GM21619 (cell line): ENCODE data around the gene BCL6B.
A peak's percentile ranks its signal among the peaks of the same experiment; 100 is the strongest.
"Not testable (repeated sequence)": the region's sequence is repeated elsewhere in the genome, so short reads cannot be mapped to it uniquely, and the experiment has no call there.

Source experiments
- ATAC-seq: cut with Tn5 transposase; IDR thresholded peaks from one replicate; pipeline ENCODE4 v1.9.1; 2021; ENCODE audit not compliant: unreplicated experiment

BCL6B gene

DNA sequence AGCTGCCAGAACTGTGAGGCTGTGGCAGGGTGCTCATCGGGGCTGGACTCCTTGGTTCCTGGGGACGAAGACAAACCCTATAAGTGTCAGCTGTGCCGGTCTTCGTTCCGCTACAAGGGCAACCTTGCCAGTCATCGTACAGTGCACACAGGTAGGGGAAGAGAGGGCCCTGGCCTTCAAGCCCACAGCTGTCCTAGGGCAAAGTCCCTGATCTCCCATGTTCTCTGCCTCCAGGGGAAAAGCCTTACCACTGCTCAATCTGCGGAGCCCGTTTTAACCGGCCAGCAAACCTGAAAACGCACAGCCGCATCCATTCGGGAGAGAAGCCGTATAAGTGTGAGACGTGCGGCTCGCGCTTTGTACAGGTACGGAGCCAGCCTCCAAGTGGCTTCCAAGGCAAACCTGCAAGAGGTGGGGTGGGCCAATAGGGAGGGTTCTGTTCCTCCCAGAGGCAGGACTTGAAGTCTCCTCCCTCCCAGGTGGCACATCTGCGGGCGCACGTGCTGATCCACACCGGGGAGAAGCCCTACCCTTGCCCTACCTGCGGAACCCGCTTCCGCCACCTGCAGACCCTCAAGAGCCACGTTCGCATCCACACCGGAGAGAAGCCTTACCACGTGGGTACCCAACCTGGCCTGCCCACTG is 3.7 kb downstream of the BCL6B start:
- ATAC-seq, result no peak

DNA sequence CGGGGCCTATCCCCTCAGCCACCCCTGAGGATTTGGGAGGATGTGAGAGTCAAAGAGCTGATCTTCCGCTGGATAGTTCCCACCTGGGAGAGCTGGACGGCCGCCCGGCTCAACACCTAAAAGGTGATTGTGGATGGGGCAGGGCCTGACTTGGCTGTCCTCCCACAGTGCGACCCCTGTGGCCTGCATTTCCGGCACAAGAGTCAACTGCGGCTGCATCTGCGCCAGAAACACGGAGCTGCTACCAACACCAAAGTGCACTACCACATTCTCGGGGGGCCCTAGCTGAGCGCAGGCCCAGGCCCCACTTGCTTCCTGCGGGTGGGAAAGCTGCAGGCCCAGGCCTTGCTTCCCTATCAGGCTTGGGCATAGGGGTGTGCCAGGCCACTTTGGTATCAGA is 4.5 kb downstream of the BCL6B start:
- ATAC-seq, result no peak

DNA sequence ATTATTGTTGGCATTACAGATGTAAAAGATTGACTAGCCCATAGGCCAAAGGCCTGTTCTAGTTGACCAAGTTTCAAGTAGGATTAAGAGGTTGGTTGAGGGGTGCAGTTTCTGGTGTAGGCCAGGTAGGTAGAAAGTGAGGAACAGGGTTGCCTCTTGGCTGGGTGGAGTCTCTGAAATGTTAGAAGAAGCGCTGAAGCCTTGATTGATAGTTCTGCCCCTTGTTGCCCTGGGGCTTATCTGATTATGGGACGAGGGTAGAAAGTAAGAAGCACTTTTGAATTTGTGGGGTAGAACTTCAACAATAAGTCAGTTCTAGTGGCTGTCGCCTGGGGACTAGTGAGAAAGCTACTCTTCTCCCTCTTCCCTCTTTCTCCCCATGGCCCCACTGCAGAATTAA is 6.2 kb downstream of the BCL6B start:
- no peak for ATAC-seq

DNA sequence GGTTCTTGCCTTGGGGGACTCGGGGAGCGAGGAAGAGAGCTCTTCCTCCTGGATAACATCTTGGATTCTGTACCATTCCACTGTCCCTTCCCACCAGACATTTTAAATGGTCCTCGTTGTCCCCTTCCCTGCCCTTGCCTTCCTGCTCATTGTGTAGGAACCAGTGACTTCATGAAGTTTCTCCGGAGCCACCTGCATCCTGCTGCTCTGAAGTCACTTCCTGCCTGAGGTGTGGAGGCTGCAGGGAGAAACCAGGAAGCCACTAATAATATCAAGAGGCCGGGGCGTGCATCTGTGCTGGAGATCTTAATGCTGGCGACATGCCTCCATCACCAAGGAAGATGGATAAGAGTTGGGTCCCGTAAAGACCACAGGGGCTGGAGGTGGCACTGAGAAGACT is 6.8 kb downstream of the BCL6B start:
- ATAC-seq, result no peak

DNA sequence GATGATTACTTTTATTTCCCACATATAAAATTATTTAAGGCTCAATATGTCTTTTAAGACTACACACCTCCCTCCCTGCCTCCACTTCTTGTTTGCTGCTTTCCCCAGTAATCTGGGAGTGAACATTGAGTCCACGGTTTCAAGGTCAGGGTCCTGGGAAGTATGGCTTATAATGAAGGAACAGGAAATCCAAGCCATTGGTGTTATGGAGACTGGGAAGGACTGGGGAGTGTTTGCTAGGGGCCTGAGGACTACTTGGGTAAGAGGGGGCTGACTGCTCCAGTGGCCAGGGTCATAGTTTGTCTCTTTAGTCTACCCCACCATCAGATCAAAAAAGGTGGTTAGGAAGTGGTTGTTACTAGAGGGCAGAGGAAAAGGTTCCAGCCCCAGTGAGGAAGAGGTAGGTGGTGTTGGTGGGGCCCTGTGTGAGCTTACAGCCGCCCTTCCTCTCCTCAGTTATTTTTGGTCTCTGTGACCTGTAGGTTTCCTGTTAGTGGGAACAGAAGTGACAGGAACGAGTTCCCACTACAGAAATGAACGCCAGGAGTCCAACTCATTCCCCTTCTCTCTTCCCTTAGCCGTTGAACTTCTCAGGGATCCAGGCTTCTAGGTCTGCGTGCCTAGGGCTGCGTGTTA is 12.2 kb downstream of the BCL6B start:
- ATAC-seq, result peak; percentile 18

DNA sequence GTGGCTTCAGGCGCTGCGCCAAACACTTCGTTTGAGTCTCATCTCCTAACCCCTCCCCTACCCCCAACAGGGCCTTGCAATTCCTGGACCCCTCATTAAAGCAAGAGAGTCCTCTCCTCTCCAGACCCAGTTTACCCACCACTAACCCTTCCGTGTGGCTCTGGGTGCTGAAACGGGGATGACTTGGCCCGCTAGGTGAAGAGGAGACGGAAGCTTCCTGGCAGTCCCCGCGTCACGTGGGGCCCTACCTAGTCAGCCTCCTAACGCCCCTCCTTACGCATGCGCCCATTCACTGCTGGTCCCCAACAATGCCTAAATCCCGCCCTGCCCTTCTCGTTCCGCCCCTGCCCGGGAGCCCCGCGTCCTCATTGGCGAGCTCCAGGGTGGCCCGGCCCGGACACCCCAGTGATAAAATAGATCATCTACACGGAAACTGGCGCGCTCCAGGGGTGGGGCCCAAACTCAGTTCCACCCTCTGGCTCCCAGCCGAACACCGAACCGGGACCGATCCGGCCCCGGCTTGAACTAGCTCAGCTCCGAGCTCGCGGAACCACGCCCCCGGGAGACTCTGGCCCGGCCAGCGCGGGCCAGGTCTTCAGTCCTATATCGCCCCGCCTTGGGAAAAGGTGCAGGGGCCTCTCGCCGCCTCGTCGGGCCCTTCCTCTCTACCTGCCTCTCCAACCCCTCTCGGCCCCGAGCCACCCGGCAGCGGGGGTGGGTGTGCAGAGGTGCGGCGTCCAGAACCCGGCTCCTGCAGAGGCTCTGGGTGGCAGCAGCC is 12.9 kb downstream of the BCL6B start, which contains the start of gene SLC16A13:
Gene SLC16A13, plus strand, starts transcription at position 425 of the 778 bp plus-strand sequence. CDS start 368 bp downstream, outside the sequence.
- ATAC-seq, result peak; percentile 90

DNA sequence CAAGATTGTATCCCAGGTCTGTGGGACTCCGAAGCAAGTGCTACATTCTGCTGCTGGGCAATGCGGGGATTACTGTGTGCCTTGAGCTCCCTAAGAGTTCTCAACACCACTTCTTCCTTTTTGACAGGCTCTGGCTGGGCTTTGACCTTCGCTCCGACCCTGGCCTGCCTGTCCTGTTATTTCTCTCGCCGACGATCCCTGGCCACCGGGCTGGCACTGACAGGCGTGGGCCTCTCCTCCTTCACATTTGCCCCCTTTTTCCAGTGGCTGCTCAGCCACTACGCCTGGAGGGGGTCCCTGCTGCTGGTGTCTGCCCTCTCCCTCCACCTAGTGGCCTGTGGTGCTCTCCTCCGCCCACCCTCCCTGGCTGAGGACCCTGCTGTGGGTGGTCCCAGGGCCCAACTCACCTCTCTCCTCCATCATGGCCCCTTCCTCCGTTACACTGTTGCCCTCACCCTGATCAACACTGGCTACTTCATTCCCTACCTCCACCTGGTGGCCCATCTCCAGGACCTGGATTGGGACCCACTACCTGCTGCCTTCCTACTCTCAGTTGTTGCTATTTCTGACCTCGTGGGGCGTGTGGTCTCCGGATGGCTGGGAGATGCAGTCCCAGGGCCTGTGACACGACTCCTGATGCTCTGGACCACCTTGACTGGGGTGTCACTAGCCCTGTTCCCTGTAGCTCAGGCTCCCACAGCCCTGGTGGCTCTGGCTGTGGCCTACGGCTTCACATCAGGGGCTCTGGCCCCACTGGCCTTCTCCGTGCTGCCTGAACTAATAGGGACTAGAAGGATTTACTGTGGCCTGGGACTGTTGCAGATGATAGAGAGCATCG is 15.4 kb downstream of the BCL6B start:
- no peak for ATAC-seq

DNA sequence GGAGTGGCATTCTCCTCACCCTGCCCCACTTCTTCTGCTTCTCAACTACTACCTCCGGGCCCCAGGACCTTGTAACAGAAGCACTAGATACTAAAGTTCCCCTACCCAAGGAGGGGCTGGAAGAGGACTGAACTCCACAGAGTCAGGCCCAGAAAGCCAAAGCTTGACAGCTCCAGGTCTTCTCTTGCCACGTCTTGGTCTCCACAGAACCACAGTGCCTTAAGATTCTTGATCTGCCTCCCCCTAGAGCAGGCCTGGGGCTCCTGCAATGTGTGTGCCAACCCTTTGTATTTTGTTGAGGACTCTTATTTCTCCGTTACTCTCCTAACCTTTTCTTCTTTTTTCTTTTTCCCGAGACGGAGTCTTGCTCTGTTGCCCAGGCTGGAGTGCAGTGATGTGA is 17.0 kb downstream of the BCL6B start:
- ATAC-seq, result no peak

DNA sequence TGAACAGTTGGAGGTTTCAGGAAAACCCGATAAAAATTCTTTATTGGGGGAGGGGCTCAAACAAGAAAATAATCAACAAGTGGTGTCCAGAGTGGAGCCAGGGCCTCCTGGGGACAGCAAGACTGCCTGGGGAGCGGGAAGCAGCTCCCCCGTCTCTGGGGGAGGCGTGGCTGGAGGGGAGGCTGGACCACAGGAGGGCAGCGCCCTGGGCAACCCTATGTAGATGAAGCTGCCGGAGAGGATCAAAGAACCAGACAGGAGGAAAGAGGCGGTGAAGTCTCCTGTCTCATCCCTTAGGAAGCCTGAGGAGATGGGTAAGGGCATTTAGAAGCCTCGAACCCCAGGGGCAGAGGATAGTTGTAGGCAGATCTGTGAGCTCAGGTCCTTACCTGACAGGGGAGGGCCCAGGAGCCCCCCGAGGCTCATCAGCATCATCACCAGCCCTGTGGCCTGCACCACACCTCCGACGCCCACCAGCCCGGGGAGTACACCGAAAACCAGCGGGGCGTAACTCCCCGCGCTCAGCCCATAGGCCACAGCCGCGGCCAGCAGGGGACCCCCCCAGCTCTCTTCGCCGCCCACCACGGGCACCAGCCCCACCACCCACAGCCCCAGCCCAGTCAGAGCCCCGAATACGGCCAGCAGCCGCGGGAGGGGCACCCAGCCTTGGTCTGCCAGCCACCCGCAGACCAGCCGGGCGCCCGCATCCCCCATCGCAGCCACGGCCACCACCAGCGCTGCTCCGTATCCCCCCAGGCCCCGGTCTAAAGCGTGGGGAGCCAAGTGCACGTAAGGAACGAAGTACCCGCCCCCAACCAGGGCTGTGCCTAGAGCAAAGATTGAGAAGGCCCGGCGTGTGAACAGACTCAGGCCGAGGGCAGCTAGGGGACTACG is 19.0 kb downstream of the BCL6B start:
- ATAC-seq, result no peak

DNA sequence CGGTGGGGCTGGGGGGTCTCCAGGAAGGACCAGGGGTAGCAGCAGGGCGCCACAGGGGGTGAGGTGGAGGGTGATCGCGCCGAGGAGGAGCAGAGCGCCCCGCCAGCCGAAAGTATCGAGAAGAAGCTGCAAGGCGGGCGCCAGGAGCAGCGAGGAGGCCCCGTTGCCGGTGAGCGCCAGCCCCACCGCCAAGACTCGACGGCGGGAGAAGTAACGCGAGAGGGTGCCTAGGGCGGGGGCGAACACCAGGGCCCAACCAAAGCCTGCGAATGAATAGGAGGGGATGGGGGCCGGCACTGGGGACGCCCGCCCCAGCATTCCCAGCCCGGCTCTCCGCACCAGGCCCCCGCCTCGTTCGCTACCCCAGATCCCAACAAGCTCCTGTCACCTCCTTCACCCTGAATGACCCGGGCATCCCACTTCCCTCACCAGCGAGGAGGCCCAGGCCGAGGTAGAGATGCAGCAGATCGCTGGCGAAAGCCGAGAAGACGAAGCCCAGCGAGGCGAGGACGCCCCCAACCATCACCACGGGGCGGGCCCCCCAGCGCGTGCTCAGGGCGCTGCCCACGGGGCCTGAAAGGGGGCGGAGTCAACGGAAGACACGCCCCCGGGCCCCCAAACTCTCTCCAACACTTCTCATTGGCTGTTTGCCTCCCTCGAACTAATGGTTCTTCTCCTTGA is 19.8 kb downstream of the BCL6B start:
- no peak for ATAC-seq

DNA sequence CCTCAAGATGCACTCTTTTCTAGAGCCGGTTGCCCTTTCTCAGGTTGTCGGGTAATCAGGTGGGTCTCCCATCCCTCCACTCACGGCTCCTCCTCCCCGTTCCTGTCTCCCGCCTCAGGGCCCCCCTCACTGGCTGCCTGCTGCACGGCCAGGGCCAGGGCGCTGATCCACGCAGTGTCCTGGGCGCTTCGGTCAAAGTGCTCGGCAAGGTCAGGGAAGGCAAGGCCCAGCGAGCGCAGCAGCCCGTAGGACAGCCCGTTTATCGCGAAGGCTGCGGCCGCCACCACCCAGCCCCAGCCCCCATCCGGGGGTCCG is 20.3 kb downstream of the BCL6B start:
- no peak for ATAC-seq

DNA sequence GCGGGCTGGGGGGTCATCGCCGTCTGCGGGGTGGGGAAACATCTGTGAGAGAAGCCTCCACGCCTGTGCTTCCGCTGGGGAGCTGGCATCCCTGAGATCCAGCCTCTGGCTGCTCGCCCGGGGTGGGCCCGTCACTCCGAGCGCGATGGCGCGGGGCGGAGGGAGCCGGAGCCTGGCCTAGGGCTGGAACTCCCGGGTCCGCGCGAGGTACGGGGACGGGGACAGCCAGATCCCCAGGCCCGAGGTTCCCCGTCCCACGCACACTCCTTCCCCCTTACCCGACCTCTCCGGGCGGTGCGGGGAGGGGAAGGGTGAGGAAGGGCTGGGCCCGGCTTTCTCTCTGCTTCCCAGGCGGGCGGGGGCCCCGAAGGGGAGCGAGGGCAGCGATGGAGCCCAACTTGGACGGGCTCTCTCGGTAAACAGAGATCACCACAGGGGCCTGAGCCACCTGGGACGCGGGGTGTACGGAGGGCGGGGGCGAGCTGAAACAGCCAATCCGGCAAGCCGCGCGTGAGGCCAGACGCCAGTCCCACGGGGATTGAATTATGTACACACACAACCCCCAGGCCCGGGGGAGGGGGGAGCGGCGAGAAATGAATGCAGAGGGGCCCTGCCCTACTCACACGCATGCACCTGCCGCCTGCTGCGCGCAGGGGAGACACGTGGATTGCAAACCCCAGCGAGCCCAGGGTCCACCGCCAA is 20.8 kb downstream of the BCL6B start, which contains the start of gene SLC16A11:
Gene SLC16A11, minus strand, starts transcription at position 596 of the 702 bp plus-strand sequence. Its CDS starts 579 bp downstream, at position 17.
- no peak for ATAC-seq

DNA sequence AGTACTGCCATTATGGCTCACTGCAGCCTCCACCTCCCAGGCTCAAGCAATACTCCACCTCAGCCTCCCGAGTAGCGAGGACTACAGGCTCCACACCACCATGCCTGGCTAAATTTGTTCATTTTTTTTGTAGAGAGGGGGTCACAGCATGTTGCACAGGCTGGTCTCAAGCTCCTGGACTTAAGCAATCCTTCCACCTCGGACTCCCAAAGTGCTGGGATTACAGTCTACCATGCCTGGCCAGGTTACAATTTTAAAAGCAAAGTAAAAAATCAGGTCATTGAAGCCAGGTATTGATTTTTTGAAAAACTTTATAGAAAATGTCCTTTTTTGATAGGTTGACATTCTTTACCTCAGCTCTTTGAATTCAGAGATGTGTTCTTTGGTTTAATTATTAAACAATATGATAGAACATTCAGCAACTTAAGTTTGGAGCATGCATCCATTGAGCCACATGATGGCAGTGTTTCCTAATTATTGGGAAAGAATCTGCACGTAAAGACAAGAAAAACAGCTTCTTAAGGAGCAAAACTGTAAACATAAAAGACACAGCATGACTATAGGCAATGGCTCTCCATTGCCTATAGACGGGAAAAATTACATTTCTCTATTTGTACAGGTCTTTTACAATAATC is 22.8 kb downstream of the BCL6B start:
- no peak for ATAC-seq

DNA sequence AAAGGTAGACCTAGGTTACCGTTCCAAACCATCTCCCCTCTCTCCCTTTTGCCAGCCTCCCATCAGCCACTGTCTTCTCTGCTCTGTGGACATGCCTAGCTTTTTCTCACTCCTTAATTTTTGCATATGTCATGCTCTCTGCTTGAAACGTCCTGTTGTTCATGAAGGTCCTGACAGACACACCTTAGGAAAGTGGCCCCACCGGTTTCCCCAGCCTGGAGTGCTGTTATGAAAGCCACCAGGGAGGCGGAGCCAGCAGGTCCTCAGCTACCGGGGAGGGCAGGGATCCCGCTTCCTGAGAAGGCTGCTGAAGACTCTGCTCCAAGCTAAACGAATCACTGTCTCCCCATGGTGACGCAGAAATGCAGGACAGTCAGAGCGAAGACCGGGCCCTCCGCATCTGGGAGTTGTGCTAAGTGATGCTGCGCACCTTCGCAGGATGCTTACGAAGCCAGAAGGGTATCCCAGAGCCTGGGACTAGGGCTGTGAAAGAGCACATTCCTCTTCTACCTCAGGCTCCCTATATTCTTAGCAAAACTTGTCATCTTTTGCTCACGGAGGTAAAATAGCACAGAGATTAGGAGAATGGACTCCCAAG is 23.4 kb downstream of the BCL6B start:
- no peak for ATAC-seq

DNA sequence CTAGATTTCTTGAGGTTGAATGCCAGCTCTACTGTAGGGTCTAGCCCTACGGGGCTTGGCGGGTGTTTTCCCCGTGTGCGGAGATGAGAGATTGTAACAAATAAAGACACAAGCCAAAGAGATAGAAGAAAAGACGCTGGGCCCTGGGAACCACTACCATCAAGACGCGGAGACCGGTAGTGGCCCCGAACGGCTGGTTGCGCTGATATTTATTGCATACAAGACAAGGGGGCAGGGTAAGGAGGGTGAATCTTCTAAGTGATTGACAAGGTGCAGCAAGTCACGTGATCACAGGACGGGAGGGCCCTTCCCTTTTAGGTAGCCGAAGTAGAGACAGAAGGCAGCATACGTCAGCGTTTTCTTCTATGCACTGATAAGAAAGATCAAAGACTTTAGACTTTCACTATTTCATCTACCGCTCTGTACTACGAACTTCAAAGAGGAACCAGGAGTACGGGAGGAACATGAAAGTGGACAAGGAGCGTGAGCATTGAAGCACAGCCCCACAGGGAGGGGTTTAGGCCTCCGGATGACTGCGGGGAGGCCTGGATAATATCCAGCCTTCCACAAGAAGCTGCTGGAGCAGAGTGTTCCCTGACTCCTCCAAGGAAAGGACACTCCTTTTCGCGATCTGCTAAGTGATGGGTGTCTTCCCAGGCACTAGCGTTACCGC is 24.0 kb downstream of the BCL6B start:
- not testable (repeated sequence) for ATAC-seq

DNA sequence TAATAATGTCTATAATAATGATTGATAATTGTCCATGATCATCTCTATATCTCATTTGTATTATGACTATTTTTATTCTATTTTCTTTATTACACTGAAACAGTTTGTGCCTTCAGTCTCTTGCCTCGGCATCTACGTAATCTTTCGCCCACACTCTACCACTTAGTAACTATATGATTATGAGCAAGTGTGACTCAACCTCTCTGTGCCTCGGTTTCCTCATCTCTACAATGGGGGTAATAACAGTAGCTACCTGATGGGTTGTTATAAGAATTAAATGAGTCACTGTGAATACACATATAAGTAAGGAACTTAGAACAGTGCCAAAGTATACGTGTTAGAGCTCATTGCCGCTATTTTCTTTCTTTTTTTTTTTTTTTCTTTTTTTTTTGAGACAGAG is 24.7 kb downstream of the BCL6B start:
- ATAC-seq, result no peak

DNA sequence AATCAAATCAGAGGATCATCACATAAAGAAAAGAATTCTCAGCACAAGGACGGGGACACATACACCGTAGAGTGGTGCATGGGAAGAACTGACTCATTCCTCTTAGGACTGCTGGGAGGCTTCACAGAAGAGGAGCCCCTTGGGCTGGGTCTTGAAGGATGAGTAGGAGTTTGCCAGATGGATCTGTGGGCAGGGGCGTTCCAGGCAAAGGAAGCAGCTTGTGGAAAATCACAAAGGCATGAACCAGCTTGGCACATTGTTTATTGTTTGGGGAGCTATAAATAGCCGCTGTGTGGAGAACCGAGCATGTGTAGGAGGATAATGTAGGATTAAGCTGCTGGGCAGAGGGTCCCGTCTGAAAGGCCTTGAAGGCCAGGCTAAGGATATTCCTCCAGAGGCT is 26.1 kb downstream of the BCL6B start:
- no peak for ATAC-seq

DNA sequence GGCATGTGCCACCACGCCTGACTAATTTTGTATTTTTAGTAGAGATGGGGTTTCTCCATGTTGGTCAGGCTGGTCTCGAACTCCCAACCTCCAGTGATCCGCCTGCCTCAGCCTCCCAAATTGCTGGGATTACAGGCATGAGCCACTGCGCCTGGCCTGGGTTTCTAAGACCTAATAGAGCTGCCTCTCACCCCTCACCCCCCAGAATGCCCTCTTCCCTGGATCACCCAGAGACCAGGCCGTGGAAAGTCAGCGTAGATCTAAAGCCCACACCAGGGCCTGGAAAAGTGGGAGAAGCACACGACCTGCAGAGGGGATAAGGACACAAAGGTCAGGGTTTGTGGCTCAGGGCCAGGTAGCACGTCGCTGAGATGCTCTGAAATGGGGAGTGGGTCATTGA is 27.7 kb downstream of the BCL6B start:
- not testable (repeated sequence) for ATAC-seq
